GM19193 (cell line): ENCODE data around the gene RAB42.

ENCODE experiments used
- POLR2A ChIP-seq: IDR thresholded peaks from 4 replicates; pipeline ENCODE4 v1.6.1; 2011; ENCODE audit not compliant: insufficient read depth, insufficient read length; ENCODE audit errors: extremely low read depth

Gene RAB42

DNA sequence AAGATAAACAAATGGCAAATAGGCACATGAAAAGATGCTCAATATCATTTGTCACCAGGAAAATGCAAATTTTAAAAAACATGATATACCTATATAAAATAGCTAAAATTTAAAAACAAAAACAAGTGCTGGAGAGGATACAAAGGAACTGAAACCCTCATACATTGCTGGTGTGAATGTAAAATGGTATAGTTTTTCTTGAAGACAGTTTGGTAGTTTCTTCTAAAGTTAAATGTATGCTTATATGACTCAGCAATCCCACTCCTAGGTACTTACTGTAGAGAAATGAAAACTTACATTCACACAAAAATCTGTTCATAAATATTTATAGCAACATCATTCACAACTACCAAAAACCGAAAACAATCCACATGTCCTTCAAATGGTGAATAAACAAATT is 39.6 kb downstream of the RAB42 start:
- no peak for TF ChIP-seq POLR2A

DNA sequence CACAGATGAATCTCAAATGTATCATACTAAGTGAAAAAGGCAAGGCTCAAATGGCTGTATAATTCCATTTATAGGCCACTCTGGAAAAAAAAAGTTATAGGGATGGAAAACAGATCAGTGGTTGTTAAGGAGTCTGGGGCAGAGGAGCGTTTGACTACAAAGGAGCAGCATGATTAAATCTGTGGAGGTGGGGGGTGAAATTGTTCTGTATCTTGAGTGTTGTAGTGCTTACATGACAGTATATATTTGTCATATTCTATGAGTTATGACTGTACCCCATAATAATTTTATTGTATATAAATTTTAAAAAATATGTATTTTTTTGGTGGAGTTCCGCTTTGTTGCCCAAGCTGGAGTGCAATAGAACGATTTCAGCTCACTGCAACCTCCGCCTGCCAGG is 40.5 kb downstream of the RAB42 start:
- TF ChIP-seq POLR2A = no peak

DNA sequence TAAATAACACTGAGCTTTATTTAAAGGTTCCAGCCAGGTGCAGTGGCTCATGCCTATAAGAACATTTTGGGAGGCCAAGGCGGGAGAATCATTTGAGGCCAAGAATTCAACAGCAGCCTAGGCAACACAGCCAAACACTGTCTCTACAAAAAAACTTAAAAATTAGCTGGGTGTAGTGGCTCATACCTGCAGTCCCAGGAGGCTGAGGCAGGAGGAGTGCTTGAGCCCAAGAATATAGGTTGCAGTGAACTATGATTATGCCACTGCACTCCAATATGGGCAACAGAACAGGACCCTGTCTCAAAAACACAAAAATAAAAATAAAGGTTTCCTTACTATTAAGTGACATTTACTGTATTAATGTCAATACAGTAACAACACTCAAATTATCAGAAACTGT is 48.7 kb downstream of the RAB42 start:
- TF ChIP-seq POLR2A = no peak

DNA sequence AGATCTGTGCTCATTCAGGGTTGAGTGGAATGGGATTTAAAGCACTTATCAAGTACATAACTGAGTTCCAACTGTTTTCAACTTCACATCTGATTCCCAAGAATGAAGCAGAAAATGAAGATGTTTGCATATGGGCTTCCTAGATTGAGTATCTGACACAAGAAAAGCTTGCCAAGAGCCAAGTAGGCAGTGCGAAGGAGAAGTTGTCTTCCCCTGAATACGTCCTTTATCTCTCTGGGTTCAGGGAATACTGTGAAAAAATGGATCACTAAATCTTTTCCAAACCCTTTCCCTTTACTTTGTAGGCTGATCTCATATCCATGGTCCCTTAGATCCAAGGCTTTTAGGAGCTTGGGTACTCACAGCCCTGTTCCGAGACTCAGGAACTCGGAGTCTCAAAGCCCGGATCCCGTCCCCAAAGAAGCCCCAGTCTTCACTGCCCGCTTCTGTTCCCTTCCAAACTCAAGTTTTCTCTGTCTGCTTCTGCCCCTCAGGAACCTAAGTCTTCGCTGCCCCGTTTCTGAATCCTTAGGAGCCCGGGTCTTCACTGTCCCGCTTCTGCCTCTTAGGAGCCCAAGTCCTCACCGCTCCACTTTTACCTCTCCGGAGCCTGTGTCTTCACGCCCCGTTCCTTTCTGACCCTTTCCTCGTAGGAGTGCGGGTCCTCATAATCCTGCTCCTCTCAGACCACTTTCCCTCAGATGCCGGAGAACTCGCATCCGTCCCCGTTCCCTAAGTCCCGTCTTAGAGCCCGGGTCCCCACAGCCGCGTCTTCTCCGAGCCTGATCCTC is 50.2 kb downstream of the RAB42 start:
- TF ChIP-seq POLR2A = no peak

DNA sequence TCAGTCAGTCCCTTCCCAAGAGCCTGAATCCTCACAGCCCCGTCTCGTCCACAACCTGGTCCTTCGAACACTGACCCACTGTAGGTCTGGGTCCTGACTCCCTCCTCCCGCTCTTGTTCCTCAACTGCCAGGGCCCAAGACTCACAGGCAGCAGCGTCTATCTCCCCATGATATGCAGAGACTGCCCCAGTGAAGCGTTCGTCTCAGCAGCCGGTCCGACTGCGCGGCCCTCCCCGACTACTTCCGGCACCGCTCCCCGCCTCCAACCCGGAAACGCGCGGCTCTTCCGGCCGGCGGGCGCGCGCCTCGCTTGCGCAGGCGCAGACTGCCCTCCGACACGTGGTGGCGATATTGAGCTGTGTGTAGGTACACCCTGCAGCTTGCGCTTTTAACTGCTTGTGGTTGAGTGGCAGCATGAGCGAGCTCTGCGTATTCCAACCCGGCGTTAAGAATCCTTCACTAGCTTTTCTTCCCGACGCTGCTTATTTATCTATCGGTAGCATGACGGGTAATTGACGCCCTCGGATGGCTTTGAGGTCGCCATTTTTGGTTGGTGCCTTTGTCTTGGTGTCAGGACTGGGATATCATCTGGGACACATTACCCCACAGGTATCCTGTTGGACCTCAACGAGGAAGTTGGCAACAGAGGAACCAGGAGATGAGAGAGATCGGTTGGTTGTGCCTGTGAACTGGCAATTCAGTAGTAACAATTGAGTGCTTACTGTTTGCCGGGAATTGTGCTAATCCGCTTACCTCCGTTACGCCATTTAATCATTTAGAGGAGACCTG is 51.0 kb downstream of the RAB42 start, which contains the start of gene TAF12:
Gene TAF12, minus strand, starts transcription at position 221 of the 789 bp plus-strand sequence. CDS start 20,986 bp downstream, outside the sequence.
- TF ChIP-seq POLR2A = peak; percentile 99

DNA sequence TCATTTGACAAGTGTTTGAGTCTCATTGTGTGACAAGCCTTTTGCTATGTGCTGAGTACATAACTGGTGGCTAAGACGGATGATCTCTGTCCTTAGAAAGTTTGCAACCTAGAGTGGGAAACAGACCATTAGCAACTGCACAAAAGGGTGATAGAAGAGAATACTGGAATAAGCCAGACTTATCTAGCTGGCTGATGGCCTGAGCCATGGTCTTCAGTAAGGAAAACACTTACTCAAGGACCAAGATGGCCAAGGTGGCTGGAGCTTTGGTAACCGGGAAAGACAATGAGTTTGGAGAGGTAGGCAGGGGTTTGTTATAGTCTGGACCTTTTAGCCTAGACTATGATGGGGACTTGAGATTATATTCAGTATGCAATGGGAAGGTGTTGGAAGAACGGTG is 52.4 kb downstream of the RAB42 start:
- no peak for TF ChIP-seq POLR2A
